ENCODE data around the gene ZCCHC24. TPM values are rescaled to one million over a fixed set of nuclear protein-coding genes. Genes with fewer than 3 reads are reported as not detected.

The ZCCHC24 gene
- total RNA-seq, 2 experiments from 2014 or later, result 0.78 to 0.80 TPM

GRCh38 chr10:79377557-79378382, 67.7 kb downstream of the ZCCHC24 start:
- H3K36me3 Mint-ChIP-seq, result no peaks in the 10 kb centered on the region
- H3K27me3 Mint-ChIP-seq, result no peaks in the 10 kb centered on the region
- no peak for DNase-seq
- no peak overlapping the region for H3K27ac Mint-ChIP-seq
- no peaks in the 10 kb centered on the region for H3K9me3 Mint-ChIP-seq
- peaks cover 2% of the 10 kb centered on the region for H3K4me1 Mint-ChIP-seq
- H3K4me3 Mint-ChIP-seq, result no peak overlapping the region

- no peaks in the 10 kb centered on the region for H3K9me3 Mint-ChIP-seq
- H3K36me3 Mint-ChIP-seq, result no peaks in the 10 kb centered on the region
- no peak overlapping the region for H3K4me3 Mint-ChIP-seq
- no peak overlapping the region for H3K27ac Mint-ChIP-seq
- no peaks in the 10 kb centered on the region for H3K27me3 Mint-ChIP-seq
- DNase-seq, result no peak
- peaks cover 2% of the 10 kb centered on the region for H3K4me1 Mint-ChIP-seq
Observed at GRCh38 chr10:79376751-79377556, 68.5 kb downstream of the ZCCHC24 start.

- Mint-ChIP-seq H3K4me1 (peaks cover 2% of the 10 kb centered on the region), H3K4me3 (no peak overlapping the region), H3K27me3 (no peaks in the 10 kb centered on the region), H3K9me3 (peaks cover 4% of the 10 kb centered on the region), H3K36me3 (peaks cover 2% of the 10 kb centered on the region), H3K27ac (no peak overlapping the region)
- no peak for DNase-seq
Observed at GRCh38 chr10:79376078-79376628, 69.3 kb downstream of the ZCCHC24 start.

- Mint-ChIP-seq H3K27ac (no peak overlapping the region), H3K4me3 (no peak overlapping the region), H3K36me3 (peaks cover 2% of the 10 kb centered on the region), H3K4me1 (peaks cover 2% of the 10 kb centered on the region), H3K27me3 (no peaks in the 10 kb centered on the region), H3K9me3 (peaks cover 4% of the 10 kb centered on the region)
- DNase-seq, result no peak
Observed at GRCh38 chr10:79375321-79376077, 69.9 kb downstream of the ZCCHC24 start.

- Mint-ChIP-seq H3K4me1 (peaks cover 2% of the 10 kb centered on the region), H3K36me3 (peaks cover 2% of the 10 kb centered on the region), H3K27ac (no peak overlapping the region), H3K9me3 (peaks cover 5% of the 10 kb centered on the region), H3K27me3 (no peaks in the 10 kb centered on the region), H3K4me3 (no peak overlapping the region)
- peak; percentile 64 for DNase-seq
Observed at GRCh38 chr10:79374312-79375191, 70.9 kb downstream of the ZCCHC24 start.

GRCh38 chr10:79372871-79373270, 72.6 kb downstream of the ZCCHC24 start:
- Mint-ChIP-seq H3K36me3 (peaks cover 2% of the 10 kb centered on the region), H3K27ac (no peak overlapping the region), H3K4me1 (peaks cover 2% of the 10 kb centered on the region), H3K4me3 (no peak overlapping the region), H3K9me3 (peaks cover 5% of the 10 kb centered on the region), H3K27me3 (no peaks in the 10 kb centered on the region)
- DNase-seq, result no peak

- Mint-ChIP-seq H3K27ac (no peak overlapping the region), H3K27me3 (peaks cover 4% of the 10 kb centered on the region), H3K9me3 (peaks cover 10% of the 10 kb centered on the region), H3K4me1 (no peaks in the 10 kb centered on the region), H3K4me3 (no peak overlapping the region), H3K36me3 (peaks cover 2% of the 10 kb centered on the region)
- no peak for DNase-seq
Observed at GRCh38 chr10:79367426-79368189, 77.8 kb downstream of the ZCCHC24 start.

- Mint-ChIP-seq H3K27me3 (peaks cover 4% of the 10 kb centered on the region), H3K4me1 (peaks cover 17% of the 10 kb centered on the region), H3K9me3 (peaks cover 5% of the 10 kb centered on the region), H3K27ac (no peak overlapping the region), H3K36me3 (peaks cover 12% of the 10 kb centered on the region), H3K4me3 (no peak overlapping the region)
- no peak for DNase-seq
Observed at GRCh38 chr10:79361726-79362397, 83.6 kb downstream of the ZCCHC24 start.

- Mint-ChIP-seq H3K27me3 (peaks cover 4% of the 10 kb centered on the region), H3K4me3 (no peak overlapping the region), H3K4me1 (peaks cover 21% of the 10 kb centered on the region), H3K27ac (no peak overlapping the region), H3K36me3 (peaks cover 21% of the 10 kb centered on the region), H3K9me3 (peaks cover 5% of the 10 kb centered on the region)
- no peak for DNase-seq
Observed at GRCh38 chr10:79360499-79361342, 84.7 kb downstream of the ZCCHC24 start.

GRCh38 chr10:79359816-79360498, 85.5 kb downstream of the ZCCHC24 start:
- peaks cover 27% of the 10 kb centered on the region for H3K36me3 Mint-ChIP-seq
- peaks cover 4% of the 10 kb centered on the region for H3K27me3 Mint-ChIP-seq
- H3K4me3 Mint-ChIP-seq, result no peak overlapping the region
- H3K9me3 Mint-ChIP-seq, result peaks cover 5% of the 10 kb centered on the region
- no peak overlapping the region for H3K27ac Mint-ChIP-seq
- DNase-seq, result no peak
- peaks cover 22% of the 10 kb centered on the region for H3K4me1 Mint-ChIP-seq

- H3K27me3 Mint-ChIP-seq, result no peaks in the 10 kb centered on the region
- no peak for DNase-seq
- no peaks in the 10 kb centered on the region for H3K9me3 Mint-ChIP-seq
- H3K4me3 Mint-ChIP-seq, result no peak overlapping the region
- peaks cover 34% of the 10 kb centered on the region for H3K4me1 Mint-ChIP-seq
- peaks cover 36% of the 10 kb centered on the region for H3K36me3 Mint-ChIP-seq
- no peak overlapping the region for H3K27ac Mint-ChIP-seq
Observed at GRCh38 chr10:79358811-79359210, 86.6 kb downstream of the ZCCHC24 start.

GRCh38 chr10:79357180-79357579, 88.2 kb downstream of the ZCCHC24 start:
- Mint-ChIP-seq H3K4me3 (no peak overlapping the region), H3K4me1 (peaks cover 44% of the 10 kb centered on the region), H3K9me3 (no peaks in the 10 kb centered on the region), H3K27ac (no peak overlapping the region), H3K36me3 (peaks cover 50% of the 10 kb centered on the region), H3K27me3 (no peaks in the 10 kb centered on the region)
- DNase-seq, result no peak

Data from activated naive CD8-positive, alpha-beta T cell treated with anti-CD3 and anti-CD28 coated beads for 36 hours (primary cell).